ENCODE data around the gene OR6S1. TPM values are rescaled to one million over a fixed set of nuclear protein-coding genes. Genes with fewer than 3 reads are reported as not detected.

OR6S1 gene
- total and polyA plus RNA-seq, 2 of the 8 experiments (the other 6 are each of a cell fraction or from before 2014, with no cell fraction given), result not detected

DNA sequence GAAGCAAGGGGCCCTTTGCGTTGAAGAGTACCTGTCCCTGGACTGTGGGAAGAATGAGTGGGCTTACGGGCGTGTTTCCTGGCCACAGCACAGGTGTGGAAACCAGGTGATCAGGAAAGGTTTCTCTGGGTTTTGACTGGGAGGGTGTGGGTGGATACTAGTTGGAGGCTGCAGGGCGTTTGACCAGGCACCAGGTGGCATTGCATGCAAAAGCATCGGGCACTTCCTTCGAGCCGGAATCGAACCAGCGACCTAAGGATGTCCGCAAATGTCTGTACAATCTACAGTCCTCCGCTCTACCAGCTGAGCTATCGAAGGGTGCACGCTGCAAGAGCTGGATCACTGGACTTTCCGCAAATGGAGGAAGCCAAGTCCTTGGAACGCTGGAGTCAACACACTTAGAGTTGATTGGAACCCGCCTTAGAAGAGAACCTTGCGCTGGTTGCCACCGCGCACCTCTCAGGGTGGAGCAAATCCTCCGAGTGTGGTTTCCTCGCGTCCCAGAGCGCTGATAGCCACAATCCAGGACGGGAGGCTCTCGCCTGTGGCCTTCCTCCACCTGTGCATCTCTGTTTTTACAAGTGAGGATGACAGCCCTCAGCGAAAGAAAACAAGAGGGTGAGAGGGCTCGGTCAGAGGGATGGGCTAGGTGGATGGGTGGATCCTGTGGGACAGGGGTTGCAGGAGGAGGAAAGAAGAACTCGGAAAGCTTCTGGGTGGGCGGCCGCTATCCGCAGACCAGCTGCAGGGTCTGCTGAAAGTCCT lies 21.7 kb upstream of the OR6S1 start (continued):
- TF ChIP-seq, protein P1, sequence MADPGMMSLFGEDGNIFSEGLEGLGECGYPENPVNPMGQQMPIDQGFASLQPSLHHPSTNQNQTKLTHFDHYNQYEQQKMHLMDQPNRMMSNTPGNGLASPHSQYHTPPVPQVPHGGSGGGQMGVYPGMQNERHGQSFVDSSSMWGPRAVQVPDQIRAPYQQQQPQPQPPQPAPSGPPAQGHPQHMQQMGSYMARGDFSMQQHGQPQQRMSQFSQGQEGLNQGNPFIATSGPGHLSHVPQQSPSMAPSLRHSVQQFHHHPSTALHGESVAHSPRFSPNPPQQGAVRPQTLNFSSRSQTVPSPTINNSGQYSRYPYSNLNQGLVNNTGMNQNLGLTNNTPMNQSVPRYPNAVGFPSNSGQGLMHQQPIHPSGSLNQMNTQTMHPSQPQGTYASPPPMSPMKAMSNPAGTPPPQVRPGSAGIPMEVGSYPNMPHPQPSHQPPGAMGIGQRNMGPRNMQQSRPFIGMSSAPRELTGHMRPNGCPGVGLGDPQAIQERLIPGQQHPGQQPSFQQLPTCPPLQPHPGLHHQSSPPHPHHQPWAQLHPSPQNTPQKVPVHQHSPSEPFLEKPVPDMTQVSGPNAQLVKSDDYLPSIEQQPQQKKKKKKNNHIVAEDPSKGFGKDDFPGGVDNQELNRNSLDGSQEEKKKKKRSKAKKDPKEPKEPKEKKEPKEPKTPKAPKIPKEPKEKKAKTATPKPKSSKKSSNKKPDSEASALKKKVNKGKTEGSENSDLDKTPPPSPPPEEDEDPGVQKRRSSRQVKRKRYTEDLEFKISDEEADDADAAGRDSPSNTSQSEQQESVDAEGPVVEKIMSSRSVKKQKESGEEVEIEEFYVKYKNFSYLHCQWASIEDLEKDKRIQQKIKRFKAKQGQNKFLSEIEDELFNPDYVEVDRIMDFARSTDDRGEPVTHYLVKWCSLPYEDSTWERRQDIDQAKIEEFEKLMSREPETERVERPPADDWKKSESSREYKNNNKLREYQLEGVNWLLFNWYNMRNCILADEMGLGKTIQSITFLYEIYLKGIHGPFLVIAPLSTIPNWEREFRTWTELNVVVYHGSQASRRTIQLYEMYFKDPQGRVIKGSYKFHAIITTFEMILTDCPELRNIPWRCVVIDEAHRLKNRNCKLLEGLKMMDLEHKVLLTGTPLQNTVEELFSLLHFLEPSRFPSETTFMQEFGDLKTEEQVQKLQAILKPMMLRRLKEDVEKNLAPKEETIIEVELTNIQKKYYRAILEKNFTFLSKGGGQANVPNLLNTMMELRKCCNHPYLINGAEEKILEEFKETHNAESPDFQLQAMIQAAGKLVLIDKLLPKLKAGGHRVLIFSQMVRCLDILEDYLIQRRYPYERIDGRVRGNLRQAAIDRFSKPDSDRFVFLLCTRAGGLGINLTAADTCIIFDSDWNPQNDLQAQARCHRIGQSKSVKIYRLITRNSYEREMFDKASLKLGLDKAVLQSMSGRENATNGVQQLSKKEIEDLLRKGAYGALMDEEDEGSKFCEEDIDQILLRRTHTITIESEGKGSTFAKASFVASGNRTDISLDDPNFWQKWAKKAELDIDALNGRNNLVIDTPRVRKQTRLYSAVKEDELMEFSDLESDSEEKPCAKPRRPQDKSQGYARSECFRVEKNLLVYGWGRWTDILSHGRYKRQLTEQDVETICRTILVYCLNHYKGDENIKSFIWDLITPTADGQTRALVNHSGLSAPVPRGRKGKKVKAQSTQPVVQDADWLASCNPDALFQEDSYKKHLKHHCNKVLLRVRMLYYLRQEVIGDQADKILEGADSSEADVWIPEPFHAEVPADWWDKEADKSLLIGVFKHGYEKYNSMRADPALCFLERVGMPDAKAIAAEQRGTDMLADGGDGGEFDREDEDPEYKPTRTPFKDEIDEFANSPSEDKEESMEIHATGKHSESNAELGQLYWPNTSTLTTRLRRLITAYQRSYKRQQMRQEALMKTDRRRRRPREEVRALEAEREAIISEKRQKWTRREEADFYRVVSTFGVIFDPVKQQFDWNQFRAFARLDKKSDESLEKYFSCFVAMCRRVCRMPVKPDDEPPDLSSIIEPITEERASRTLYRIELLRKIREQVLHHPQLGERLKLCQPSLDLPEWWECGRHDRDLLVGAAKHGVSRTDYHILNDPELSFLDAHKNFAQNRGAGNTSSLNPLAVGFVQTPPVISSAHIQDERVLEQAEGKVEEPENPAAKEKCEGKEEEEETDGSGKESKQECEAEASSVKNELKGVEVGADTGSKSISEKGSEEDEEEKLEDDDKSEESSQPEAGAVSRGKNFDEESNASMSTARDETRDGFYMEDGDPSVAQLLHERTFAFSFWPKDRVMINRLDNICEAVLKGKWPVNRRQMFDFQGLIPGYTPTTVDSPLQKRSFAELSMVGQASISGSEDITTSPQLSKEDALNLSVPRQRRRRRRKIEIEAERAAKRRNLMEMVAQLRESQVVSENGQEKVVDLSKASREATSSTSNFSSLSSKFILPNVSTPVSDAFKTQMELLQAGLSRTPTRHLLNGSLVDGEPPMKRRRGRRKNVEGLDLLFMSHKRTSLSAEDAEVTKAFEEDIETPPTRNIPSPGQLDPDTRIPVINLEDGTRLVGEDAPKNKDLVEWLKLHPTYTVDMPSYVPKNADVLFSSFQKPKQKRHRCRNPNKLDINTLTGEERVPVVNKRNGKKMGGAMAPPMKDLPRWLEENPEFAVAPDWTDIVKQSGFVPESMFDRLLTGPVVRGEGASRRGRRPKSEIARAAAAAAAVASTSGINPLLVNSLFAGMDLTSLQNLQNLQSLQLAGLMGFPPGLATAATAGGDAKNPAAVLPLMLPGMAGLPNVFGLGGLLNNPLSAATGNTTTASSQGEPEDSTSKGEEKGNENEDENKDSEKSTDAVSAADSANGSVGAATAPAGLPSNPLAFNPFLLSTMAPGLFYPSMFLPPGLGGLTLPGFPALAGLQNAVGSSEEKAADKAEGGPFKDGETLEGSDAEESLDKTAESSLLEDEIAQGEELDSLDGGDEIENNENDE (IDR thresholded peaks at IDR 0.05; ENCODE audit: insufficient replicate concordance, low read length), result no peak
- TF ChIP-seq CHD1 (IDR thresholded peaks at IDR 0.05; ENCODE audit: low read depth, low read length), result no peak
- TF ChIP-seq SRF (IDR thresholded peaks at IDR 0.05; ENCODE audit: low read depth, low read length), result no peak
- TF ChIP-seq HDAC6 (IDR thresholded peaks at IDR 0.05; ENCODE audit: low read depth, low read length), result no peak
- TF ChIP-seq CBX8 (IDR thresholded peaks at IDR 0.05; ENCODE audit: borderline replicate concordance, low read depth, low read length), result no peak
- peak; percentile 36; the same call in 1 of the 2 replicates for TF ChIP-seq SP1 (IDR thresholded peaks at IDR 0.05; ENCODE audit: low read depth, low read length)
- no peak for TF ChIP-seq EZH2 (IDR thresholded peaks at IDR 0.05; ENCODE audit: low read depth, low read length, severe bottlenecking)
- no peak for TF ChIP-seq POLR2A (IDR thresholded peaks at IDR 0.05; ENCODE audit: control extremely low read depth in 1 of 2, low read depth in 2 of 2, low read length in 2 of 2)
- TF ChIP-seq TBP (IDR thresholded peaks at IDR 0.05; ENCODE audit: low read depth, low read length), result peak; percentile 100
- 0 out of 2 replicates have a peak, but pooled peaks have one; percentile 38 for TF ChIP-seq CHD2 (IDR thresholded peaks at IDR 0.05; ENCODE audit: low read length)
- no peak for TF ChIP-seq SP2 (IDR thresholded peaks at IDR 0.05; ENCODE audit: low read length)
